GM19372 (cell line): ENCODE results near the gene SARDH.

Source experiments
- ATAC-seq: cut with Tn5 transposase; IDR thresholded peaks from one replicate; pipeline ENCODE4 v1.9.1; 2021; ENCODE audit warnings: mild to moderate bottlenecking, low read depth, moderate library complexity; ENCODE audit not compliant: unreplicated experiment

SARDH gene

GRCh38 chr9:133707065-133707762, 30.9 kb downstream of the SARDH start:
- ATAC-seq = no peak

- no peak for ATAC-seq
These were observed 31.7 kb downstream of the SARDH start for GRCh38 chr9:133706307-133707050.

- ATAC-seq = no peak
These were observed 32.6 kb downstream of the SARDH start for GRCh38 chr9:133705576-133705975.

- no peak for ATAC-seq
These were observed 33.4 kb downstream of the SARDH start for GRCh38 chr9:133704711-133705181.

GRCh38 chr9:133703591-133704399, 34.4 kb downstream of the SARDH start:
- no peak for ATAC-seq

GRCh38 chr9:133702798-133703590, 35.2 kb downstream of the SARDH start:
- no peak for ATAC-seq

GRCh38 chr9:133701981-133702797, 36.0 kb downstream of the SARDH start:
- no peak for ATAC-seq

- ATAC-seq = no peak
These were observed 36.7 kb downstream of the SARDH start for GRCh38 chr9:133701321-133701980.

- no peak for ATAC-seq
These were observed 37.3 kb downstream of the SARDH start for GRCh38 chr9:133700819-133701320.

- ATAC-seq = no peak
These were observed 38.6 kb downstream of the SARDH start for GRCh38 chr9:133699546-133699945.

GRCh38 chr9:133696071-133696472, 42.1 kb downstream of the SARDH start:
- no peak for ATAC-seq

GRCh38 chr9:133694686-133695085, 43.5 kb downstream of the SARDH start:
- no peak for ATAC-seq

- ATAC-seq = no peak
These were observed 44.2 kb downstream of the SARDH start for GRCh38 chr9:133693703-133694529.

- no peak for ATAC-seq
These were observed 45.0 kb downstream of the SARDH start for GRCh38 chr9:133693116-133693515.

GRCh38 chr9:133692364-133692985, 45.7 kb downstream of the SARDH start:
- no peak for ATAC-seq

- no peak for ATAC-seq
These were observed 46.4 kb downstream of the SARDH start for GRCh38 chr9:133691626-133692363.

GRCh38 chr9:133691191-133691590, 47.0 kb downstream of the SARDH start:
- no peak for ATAC-seq
